BE2C (cell line): Measurements from ENCODE around the gene CENPQ.

Experiments used
- DNase-seq: peaks from one replicate; pipeline ENCODE4 v3.0.0-alpha.2; 2020
- H3K27me3 ChIP-seq: fragments of 250-450 bp; sonication (Bioruptor Pico); 2 replicates; pipeline ENCODE4 v1.5.1; 2020; ENCODE audit warnings: mild to moderate bottlenecking
- H3K36me3 ChIP-seq: fragments of 250-450 bp; sonication (Bioruptor Pico); 2 replicates; pipeline ENCODE4 v1.5.1; 2020; ENCODE audit warnings: mild to moderate bottlenecking
- H3K4me1 ChIP-seq: fragments of 250-450 bp; sonication (Bioruptor Pico); 2 replicates; pipeline ENCODE4 v1.5.1; 2020
- H3K4me3 ChIP-seq: 2 replicates; pipeline ENCODE4 v1.5.1; 2011; ENCODE audit warnings: low read depth, low read length
- H3K9me3 ChIP-seq: fragments of 250-450 bp; sonication (Bioruptor Pico); 2 replicates; pipeline ENCODE4 v1.5.1; 2020
- TF ChIP-seq, protein P1 (sequence below): IDR thresholded peaks from 2 replicates; pipeline ENCODE4 v1.5.1; 2012; ENCODE audit warnings: mild to moderate bottlenecking, low read depth, low read length

CENPQ gene

DNA sequence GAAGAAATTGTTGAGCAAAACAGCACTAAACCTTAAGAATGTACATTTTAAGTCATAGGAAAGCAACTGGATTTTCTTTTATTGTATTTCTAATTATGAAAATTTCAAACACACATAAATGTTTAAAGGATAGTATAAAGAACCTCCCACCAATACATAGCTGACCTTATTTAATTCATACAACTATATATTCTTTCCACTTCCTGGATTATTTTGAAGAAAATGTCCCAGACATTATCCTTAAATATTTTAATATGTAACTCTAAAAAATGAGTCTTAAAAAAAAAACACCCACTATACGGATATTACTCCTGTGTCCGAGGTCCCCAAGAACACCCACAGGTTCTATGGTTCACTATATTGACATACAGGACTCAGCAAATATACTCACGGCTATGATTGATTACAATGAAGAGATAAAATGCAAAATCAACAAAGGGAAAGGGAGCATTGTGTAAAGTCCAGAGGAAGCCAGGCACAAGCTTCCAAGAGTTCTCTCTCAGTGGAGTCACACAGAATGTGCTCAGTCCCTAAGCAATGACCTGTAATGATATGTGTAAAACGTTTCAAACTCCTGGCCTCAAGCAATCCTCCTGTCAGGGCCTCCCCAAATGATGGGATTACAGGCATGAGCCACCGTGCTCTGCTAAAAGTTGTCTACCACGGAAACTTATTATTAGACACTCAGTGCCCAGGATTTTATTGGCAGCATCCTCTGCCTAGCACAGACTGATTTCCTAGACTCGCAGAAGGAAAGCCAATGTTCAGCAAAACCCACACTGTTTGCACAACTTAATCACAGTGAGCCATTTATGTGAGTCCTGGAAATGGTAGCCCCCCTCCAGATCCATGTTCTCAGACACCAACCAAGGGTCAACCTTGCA lies 59.8 kb downstream of the CENPQ start:
- Histone ChIP-seq H3K4me3 (no peak overlapping the region), H3K9me3 (no peaks in the 10 kb centered on the region), H3K27me3 (peaks cover 4% of the 10 kb centered on the region; the same call in 1 of the 2 replicates), H3K4me1 (no peaks in the 10 kb centered on the region), H3K36me3 (no peaks in the 10 kb centered on the region)
- DNase-seq, result no peak
- TF ChIP-seq, protein P1, sequence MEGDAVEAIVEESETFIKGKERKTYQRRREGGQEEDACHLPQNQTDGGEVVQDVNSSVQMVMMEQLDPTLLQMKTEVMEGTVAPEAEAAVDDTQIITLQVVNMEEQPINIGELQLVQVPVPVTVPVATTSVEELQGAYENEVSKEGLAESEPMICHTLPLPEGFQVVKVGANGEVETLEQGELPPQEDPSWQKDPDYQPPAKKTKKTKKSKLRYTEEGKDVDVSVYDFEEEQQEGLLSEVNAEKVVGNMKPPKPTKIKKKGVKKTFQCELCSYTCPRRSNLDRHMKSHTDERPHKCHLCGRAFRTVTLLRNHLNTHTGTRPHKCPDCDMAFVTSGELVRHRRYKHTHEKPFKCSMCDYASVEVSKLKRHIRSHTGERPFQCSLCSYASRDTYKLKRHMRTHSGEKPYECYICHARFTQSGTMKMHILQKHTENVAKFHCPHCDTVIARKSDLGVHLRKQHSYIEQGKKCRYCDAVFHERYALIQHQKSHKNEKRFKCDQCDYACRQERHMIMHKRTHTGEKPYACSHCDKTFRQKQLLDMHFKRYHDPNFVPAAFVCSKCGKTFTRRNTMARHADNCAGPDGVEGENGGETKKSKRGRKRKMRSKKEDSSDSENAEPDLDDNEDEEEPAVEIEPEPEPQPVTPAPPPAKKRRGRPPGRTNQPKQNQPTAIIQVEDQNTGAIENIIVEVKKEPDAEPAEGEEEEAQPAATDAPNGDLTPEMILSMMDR, result no peak

DNA sequence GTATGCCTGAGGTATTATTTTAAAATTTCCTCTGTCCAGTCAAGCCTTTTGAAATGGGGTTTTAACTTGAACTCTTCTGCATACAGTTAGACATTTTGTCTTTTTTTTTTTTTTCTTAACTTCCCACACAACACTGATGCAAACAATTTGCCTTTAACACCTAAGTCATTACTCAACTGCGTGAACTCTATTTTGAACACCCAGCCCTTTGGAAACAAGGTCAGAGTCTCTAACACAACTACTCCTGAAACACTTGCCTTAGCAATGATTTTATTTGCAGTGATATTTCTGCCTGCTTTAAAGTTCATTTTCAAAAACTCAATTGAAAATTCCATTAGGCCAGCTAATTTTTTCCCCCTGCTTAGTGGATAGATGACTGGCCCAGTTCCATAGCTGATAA lies 60.7 kb downstream of the CENPQ start:
- Histone ChIP-seq H3K27me3 (peaks cover 4% of the 10 kb centered on the region; the same call in 1 of the 2 replicates), H3K9me3 (no peaks in the 10 kb centered on the region), H3K36me3 (no peaks in the 10 kb centered on the region), H3K4me3 (no peak overlapping the region), H3K4me1 (no peaks in the 10 kb centered on the region)
- TF ChIP-seq, protein P1, result no peak
- DNase-seq, result no peak

DNA sequence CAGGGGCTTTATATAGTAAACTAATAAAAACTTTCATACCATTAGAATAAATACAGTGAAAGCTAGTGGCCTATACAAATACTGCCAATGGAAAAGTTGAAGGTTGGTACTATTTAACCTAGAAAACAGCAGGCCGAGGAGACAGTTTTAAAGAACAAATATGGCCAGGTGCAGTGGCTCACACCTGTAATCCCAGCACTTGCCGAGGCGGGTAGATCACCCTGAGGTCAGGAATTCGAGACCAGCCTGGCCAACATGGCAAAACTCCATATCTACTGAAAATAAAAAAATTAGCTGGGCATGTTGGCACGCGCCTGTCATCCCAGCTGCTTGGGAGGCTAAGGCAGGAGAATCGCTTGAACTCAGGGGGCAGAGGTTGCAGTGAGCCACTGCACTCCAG lies 61.4 kb downstream of the CENPQ start:
- Histone ChIP-seq H3K27me3 (peaks cover 4% of the 10 kb centered on the region; the same call in 1 of the 2 replicates), H3K36me3 (no peaks in the 10 kb centered on the region), H3K4me1 (no peaks in the 10 kb centered on the region), H3K9me3 (no peaks in the 10 kb centered on the region), H3K4me3 (no peak overlapping the region)
- DNase-seq, result no peak
- TF ChIP-seq, protein P1, result no peak

DNA sequence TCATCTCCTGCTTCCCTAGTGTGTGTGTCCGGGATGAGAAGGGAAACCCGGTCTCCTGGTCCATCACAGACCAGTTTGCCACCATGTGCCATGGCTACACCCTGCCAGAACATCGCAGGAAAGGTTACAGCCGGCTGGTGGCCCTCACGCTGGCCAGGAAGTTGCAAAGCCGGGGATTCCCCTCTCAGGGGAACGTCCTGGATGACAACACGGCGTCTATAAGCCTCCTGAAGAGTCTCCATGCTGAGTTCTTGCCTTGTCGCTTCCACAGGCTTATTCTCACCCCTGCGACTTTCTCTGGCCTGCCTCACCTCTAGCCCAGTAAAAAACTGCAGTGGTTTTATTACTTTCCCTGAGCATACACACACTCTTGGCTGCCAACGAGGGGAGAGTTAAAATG lies 63.4 kb downstream of the CENPQ start:
- TF ChIP-seq, protein P1, result no peak
- H3K4me3 ChIP-seq, result no peak overlapping the region
- no peaks in the 10 kb centered on the region for H3K4me1 ChIP-seq
- H3K27me3 ChIP-seq, result peaks cover 2% of the 10 kb centered on the region; the same call in 1 of the 2 replicates
- H3K36me3 ChIP-seq, result no peaks in the 10 kb centered on the region
- H3K9me3 ChIP-seq, result no peaks in the 10 kb centered on the region
- DNase-seq, result no peak

DNA sequence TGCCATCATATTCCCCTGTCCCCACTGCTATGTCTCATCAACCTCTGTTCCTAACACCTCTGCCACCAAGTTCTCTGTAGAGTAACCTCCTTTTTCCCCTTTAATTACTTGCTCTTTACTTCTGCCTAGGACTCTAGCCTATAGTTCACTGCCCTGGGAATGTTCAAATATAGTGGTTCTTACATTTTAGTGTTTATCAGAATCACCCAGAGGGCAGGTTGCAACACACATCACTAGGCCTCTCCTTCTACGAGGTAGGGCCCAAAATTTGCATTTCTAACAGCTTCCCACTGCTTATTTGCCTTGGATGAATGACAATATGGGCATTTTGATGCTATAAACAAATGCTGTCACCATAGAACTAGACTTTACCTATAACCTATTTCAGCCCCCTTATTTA lies 64.2 kb downstream of the CENPQ start:
- no peak for DNase-seq
- TF ChIP-seq, protein P1, result no peak
- no peaks in the 10 kb centered on the region for H3K4me1 ChIP-seq
- H3K36me3 ChIP-seq, result no peaks in the 10 kb centered on the region
- H3K27me3 ChIP-seq, result no peaks in the 10 kb centered on the region; the same call in 1 of the 2 replicates
- H3K9me3 ChIP-seq, result no peaks in the 10 kb centered on the region
- no peak overlapping the region for H3K4me3 ChIP-seq

DNA sequence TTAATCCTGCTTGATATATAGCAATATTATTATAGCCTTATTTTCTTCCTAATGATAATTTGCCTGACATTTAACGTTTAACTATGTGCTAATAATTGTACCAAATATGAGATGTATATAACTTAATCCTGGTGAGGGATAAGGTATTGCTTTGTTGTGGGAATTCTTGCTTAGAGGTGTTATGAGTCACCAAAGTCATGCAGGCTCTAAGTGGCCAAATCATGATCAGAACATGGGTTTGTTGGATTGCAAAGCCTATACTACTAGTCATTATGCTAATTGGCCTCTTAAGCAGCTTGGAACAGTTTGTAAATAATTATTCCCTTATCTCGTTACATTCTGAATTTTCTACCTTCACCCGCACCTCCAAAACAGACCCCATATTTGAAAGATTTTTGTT lies 65.4 kb downstream of the CENPQ start:
- TF ChIP-seq, protein P1, result no peak
- no peaks in the 10 kb centered on the region for H3K4me1 ChIP-seq
- no peaks in the 10 kb centered on the region for H3K9me3 ChIP-seq
- no peak for DNase-seq
- H3K27me3 ChIP-seq, result no peaks in the 10 kb centered on the region; the same call in 1 of the 2 replicates
- no peak overlapping the region for H3K4me3 ChIP-seq
- no peaks in the 10 kb centered on the region for H3K36me3 ChIP-seq
